GM18861 (cell line): ENCODE results near the gene POFUT2.

Experiments used
- ATAC-seq: cut with Tn5 transposase; IDR thresholded peaks from one replicate; pipeline ENCODE4 v1.9.1; 2021; ENCODE audit not compliant: unreplicated experiment

The POFUT2 gene

GRCh38 chr21:45225041-45225740, 62.5 kb downstream of the POFUT2 start:
- ATAC-seq, result no peak

- ATAC-seq, result no peak
Observed at GRCh38 chr21:45224189-45224938, 63.3 kb downstream of the POFUT2 start.

GRCh38 chr21:45223236-45224185, 64.2 kb downstream of the POFUT2 start:
- no peak for ATAC-seq

GRCh38 chr21:45222001-45222400, 65.7 kb downstream of the POFUT2 start:
- no peak for ATAC-seq

GRCh38 chr21:45220714-45221490, 66.8 kb downstream of the POFUT2 start:
- ATAC-seq, result no peak

GRCh38 chr21:45220071-45220481, 67.6 kb downstream of the POFUT2 start:
- ATAC-seq, result no peak

GRCh38 chr21:45219517-45219916, 68.2 kb downstream of the POFUT2 start:
- no peak for ATAC-seq

GRCh38 chr21:45217010-45217409, 70.7 kb downstream of the POFUT2 start:
- no peak for ATAC-seq

- ATAC-seq, result no peak
Observed at GRCh38 chr21:45215213-45215612, 72.5 kb downstream of the POFUT2 start.
